Measurements from ENCODE around the gene BBX. TPM values are rescaled to one million over a fixed set of nuclear protein-coding genes. Genes with fewer than 3 reads are reported as not detected.
A peak's percentile ranks its signal among the peaks of the same experiment; 100 is the strongest.

Gene BBX
- total RNA-seq, 6 donors from 2014 or later = 35.0 to 65.0 (median 42.8) TPM

DNA sequence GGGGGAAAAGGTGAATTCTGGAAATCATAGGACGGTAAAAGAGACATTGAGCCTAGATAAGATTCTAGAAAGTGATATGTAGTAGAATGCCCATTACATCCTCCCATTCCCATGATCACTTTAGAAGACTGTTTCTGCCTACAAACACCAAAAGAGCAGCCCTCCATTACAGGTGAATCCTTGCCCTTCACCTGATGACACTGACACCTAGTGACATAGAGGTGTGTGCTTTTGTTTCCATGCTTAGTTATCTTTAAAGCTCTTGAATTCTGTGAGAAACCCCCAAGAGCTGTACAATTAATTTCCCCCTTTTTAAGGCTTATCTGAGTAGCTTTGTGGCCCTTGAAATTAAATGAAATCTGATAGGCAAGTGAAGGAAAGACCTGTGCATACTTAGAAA, 8.3 kb upstream of the BBX start:
- DNase-seq (no peak), ATAC-seq (ENCODE audit: low FRiP score in 2 of 2) (no peak)
- H3K9me3 ChIP-seq = no peaks in the 10 kb centered on the region
- TF ChIP-seq, protein P1, sequence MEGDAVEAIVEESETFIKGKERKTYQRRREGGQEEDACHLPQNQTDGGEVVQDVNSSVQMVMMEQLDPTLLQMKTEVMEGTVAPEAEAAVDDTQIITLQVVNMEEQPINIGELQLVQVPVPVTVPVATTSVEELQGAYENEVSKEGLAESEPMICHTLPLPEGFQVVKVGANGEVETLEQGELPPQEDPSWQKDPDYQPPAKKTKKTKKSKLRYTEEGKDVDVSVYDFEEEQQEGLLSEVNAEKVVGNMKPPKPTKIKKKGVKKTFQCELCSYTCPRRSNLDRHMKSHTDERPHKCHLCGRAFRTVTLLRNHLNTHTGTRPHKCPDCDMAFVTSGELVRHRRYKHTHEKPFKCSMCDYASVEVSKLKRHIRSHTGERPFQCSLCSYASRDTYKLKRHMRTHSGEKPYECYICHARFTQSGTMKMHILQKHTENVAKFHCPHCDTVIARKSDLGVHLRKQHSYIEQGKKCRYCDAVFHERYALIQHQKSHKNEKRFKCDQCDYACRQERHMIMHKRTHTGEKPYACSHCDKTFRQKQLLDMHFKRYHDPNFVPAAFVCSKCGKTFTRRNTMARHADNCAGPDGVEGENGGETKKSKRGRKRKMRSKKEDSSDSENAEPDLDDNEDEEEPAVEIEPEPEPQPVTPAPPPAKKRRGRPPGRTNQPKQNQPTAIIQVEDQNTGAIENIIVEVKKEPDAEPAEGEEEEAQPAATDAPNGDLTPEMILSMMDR (IDR thresholded peaks at IDR 0.05) = no peak
- TF ChIP-seq EP300 (IDR thresholded peaks at IDR 0.05) (no peak), POLR2A (IDR thresholded peaks at IDR 0.05) (no peak), POLR2AphosphoS5 (IDR thresholded peaks at IDR 0.05) (no peak)
- H3K27ac ChIP-seq = no peak overlapping the region
- H3K27me3 ChIP-seq = no peaks in the 10 kb centered on the region
- no peaks in the 10 kb centered on the region for H3K36me3 ChIP-seq
- no peaks in the 10 kb centered on the region for H3K4me1 ChIP-seq
- 88 to 92% methylated on average over 1 of the region's 1 CpG for WGBS, 2 donors
- no peak overlapping the region for H3K4me3 ChIP-seq

DNA sequence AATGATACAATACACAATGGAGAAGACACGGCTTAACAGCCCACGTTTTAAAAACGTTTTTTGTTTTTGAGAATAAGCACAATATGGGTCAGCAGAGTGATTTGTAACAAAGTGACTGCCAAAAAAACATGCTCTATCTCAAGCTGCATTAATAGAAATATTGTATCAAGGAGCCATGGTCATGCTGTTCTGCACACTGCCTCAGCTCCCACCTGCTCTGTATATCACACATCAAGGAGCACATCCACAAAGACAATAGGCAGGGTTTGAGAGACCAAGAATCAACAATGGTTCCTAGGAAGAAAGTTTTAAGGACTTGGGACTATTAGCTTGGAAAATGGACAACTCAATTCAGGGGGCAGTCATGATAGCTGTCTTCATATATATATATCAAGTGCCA, 6.3 kb upstream of the BBX start:
- Histone ChIP-seq H3K27ac (no peak overlapping the region), H3K4me3 (no peak overlapping the region), H3K9me3 (no peaks in the 10 kb centered on the region), H3K27me3 (no peaks in the 10 kb centered on the region), H3K36me3 (no peaks in the 10 kb centered on the region), H3K4me1 (no peaks in the 10 kb centered on the region)
- ATAC-seq (ENCODE audit: low FRiP score in 2 of 2) = no peak
- WGBS, 2 donors = 63 to 77% methylated on average over 3 of the region's 3 CpGs
- TF ChIP-seq, protein P1 (IDR thresholded peaks at IDR 0.05) = no peak
- TF ChIP-seq EP300 (IDR thresholded peaks at IDR 0.05) (no peak), POLR2AphosphoS5 (IDR thresholded peaks at IDR 0.05) (no peak), POLR2A (IDR thresholded peaks at IDR 0.05) (no peak)
- DNase-seq = no peak

DNA sequence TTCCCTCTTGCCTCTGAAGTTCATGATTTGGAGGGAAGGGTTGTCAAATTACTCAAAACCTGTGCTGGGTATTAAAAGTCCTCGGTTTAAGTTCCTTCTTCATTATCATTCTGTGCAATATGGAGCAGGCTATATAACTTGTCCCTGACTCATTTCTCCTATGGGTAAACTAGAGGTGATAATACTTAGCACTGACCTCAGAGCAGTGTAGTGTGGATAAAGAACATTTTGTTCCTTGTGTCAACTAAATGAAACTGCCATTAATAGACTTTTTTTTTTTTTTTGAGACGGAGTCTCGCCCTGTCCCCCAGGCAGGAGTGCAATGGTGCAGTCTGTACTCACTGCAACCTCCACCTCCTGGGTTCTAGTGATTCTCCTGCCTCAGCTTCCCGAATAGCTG, 2.2 kb upstream of the BBX start:
- Histone ChIP-seq H3K9me3 (no peaks in the 10 kb centered on the region), H3K27ac (no peak overlapping the region), H3K36me3 (no peaks in the 10 kb centered on the region), H3K4me1 (peaks cover 2 to 5% (median 5%) of the 10 kb centered on the region in 4 donors), H3K4me3 (no peak overlapping the region), H3K27me3 (no peaks in the 10 kb centered on the region)
- no peak for ATAC-seq (ENCODE audit: low FRiP score in 2 of 2)
- DNase-seq = no peak
- 91 to 94% methylated on average over 4 of the region's 4 CpGs for WGBS, 2 donors
- TF ChIP-seq EP300 (IDR thresholded peaks at IDR 0.05) (no peak), POLR2A (IDR thresholded peaks at IDR 0.05) (no peak), POLR2AphosphoS5 (IDR thresholded peaks at IDR 0.05) (no peak)
- TF ChIP-seq, protein P1 (IDR thresholded peaks at IDR 0.05) = no peak

DNA sequence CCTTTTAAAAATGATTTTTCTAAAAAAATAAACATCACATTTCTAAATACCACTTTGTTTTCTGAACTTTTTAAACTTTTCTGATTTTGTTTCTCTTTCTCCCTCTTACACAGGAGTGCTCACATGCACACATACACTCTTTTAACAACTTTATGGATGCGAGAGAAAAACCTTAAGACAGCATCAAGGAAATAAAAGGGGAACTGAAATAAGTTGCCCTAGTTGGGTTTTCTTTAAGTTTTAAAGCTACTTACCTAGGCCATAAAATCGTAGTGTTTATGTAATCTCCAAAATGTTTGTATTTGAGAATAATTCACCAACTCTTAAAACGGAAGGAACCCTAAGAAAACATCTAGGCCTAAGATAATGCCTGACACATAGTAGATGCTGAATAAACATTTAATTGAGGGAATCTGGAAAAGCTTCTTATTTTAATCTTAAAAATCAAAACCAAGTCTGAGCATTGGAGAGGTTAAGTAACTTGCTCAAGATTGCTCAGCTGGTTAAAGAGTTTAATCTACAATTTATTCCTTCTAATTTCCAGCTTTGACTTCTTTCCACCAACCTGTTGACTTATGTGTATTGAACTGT, 1.2 kb upstream of the BBX start:
- no peak for DNase-seq
- H3K36me3 ChIP-seq = no peaks in the 10 kb centered on the region
- H3K4me1 ChIP-seq = peaks cover 9 to 15% (median 12%) of the 10 kb centered on the region in 4 donors
- H3K4me3 ChIP-seq = no peak overlapping the region
- 82 to 89% methylated on average over 3 of the region's 3 CpGs for WGBS, 2 donors
- ATAC-seq (ENCODE audit: low FRiP score in 2 of 2) = no peak
- no peaks in the 10 kb centered on the region for H3K9me3 ChIP-seq
- H3K27ac ChIP-seq = no peak overlapping the region
- TF ChIP-seq POLR2A (IDR thresholded peaks at IDR 0.05) = no peak
- TF ChIP-seq POLR2AphosphoS5 (IDR thresholded peaks at IDR 0.05) = no peak
- TF ChIP-seq, protein P1 (IDR thresholded peaks at IDR 0.05) = no peak
- no peak for TF ChIP-seq EP300 (IDR thresholded peaks at IDR 0.05)
- no peaks in the 10 kb centered on the region for H3K27me3 ChIP-seq

DNA sequence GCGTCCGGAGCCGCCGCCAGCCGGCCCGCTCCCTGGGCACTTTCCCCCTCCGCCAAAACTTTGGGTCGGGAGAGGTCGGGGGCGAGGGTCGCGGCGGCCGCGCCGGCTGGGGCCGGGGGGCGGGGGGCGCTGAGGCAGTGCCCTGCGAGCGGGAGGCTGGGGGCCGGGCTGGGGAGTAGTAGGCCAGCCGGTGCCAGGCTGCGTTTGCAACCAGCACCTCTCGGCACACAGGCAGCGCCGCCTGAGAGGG, 452 bp downstream of the BBX start:
- peak overlapping the region; percentile 90 to 97 (median 94) for H3K27ac ChIP-seq
- 0% methylated on average over 5 of the region's 27 CpGs; no CpG with 5 or more reads in 1 of the 2 donors for WGBS, 2 donors
- no peaks in the 10 kb centered on the region for H3K36me3 ChIP-seq
- H3K4me1 ChIP-seq = peaks cover 9 to 15% (median 12%) of the 10 kb centered on the region in 4 donors
- TF ChIP-seq EP300 (IDR thresholded peaks at IDR 0.05) (no peak), POLR2A (IDR thresholded peaks at IDR 0.05) (no peak), POLR2AphosphoS5 (IDR thresholded peaks at IDR 0.05) (no peak)
- TF ChIP-seq, protein P1 (IDR thresholded peaks at IDR 0.05) = no peak
- ATAC-seq (ENCODE audit: low FRiP score in 2 of 2) = peak; percentile 65 to 73
- H3K4me3 ChIP-seq = peak overlapping the region; percentile 54 to 91 (median 66)
- no peaks in the 10 kb centered on the region for H3K9me3 ChIP-seq
- no peaks in the 10 kb centered on the region for H3K27me3 ChIP-seq
- DNase-seq = peak in 1 of 2 donors; percentile 94

Measured in upper lobe of left lung (tissue), 6 donors.